ENCODE results near the gene NDUFV1. TPM values are rescaled to one million over a fixed set of nuclear protein-coding genes. Genes with fewer than 3 reads are reported as not detected.
"Not testable (repeated sequence)": the region's sequence is repeated elsewhere in the genome, so short reads cannot be mapped to it uniquely, and the experiment has no call there.

NDUFV1 gene
- total RNA-seq, 1 donor from 2014 or later: 193 TPM

GRCh38 chr11:67652965-67653845 lies 46.5 kb downstream of the NDUFV1 start:
- DNase-seq (ENCODE audit: low read depth, low spot score): no peak

- DNase-seq (ENCODE audit: low read depth, low spot score): no peak
Measured at GRCh38 chr11:67654225-67654624, 47.5 kb downstream of the NDUFV1 start.

DNA sequence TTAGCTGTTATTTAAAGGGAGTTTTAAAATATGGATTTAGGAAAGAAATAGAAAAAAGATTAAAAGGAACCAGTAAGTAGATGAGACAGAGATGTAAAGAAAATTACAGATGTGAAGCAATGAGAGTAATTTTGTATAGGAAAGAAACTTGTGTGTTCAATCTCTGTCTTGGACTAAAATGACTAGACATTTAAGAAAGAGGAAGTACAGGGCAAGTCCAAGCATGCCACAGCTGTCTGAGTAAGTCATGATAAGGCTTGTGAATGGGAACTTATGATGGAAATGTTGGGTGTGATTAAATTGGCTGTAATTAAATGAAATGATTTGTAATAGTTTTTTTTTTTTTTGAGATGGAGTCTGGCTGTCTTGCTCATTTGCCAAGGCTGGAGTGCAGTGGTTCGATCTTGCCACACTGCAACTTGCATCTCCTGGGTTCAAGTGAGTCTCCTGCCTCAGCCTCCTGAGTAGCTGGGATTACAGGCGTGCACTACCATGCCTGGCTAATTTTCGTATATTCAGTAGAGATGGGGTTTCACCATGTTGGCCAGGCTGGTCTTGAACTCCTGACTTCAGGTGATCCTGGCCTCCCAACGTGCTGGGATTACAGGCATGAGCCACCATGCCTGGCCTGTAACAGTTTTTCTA lies 49.7 kb downstream of the NDUFV1 start:
- no peak for DNase-seq (ENCODE audit: low read depth, low spot score)

- DNase-seq (ENCODE audit: low read depth, low spot score): no peak
Measured at GRCh38 chr11:67657300-67657699, 50.6 kb downstream of the NDUFV1 start.

DNA sequence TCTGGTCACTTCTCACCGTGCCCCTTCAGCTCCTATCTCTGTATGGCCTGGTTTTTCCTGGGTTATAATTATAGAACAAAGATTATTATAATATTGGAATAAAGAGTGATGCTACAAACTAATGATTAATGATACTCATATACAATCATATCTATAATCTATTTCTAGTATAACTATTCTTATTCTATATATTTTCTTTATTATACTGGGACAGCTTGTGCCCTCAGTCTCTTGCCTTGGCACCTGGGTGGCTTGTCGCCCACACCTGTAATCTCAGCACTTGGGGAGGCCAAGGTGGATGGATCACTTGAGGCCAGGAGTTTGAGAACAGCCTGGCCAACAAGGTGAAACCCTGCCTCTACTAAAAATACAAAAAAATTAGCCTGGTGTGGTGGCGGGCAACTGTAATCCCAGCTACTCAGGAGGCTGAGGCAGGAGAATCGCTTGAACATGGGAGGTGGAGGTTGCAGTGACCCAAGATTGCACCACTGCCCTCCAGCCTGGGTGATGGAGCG lies 53.0 kb downstream of the NDUFV1 start:
- DNase-seq (ENCODE audit: low read depth, low spot score): not testable (repeated sequence)

- DNase-seq (ENCODE audit: low read depth, low spot score): not testable (repeated sequence)
Measured at GRCh38 chr11:67660752-67661151, 54.0 kb downstream of the NDUFV1 start.

Other genes with a start within 250 kb of the NDUFV1 start
- 1.6 and 2.2 TPM in 2 replicates for gene CLCF1, start 233.3 kb upstream of the NDUFV1 start, total RNA-seq
- 5.0 and 5.3 TPM in 2 replicates for gene RAD9A, start 214.9 kb upstream of the NDUFV1 start, total RNA-seq
- 239 and 250 TPM in 2 replicates for gene PPP1CA, start 205.1 kb upstream of the NDUFV1 start, total RNA-seq
- not detected in 2 replicates for gene TBC1D10C, start 202.9 kb upstream of the NDUFV1 start, total RNA-seq
- gene CARNS1, start 191.3 kb upstream of the NDUFV1 start, total RNA-seq: 0.07 TPM in 1 of 2 replicates, not detected in the other
- 46.2 and 54.3 TPM in 2 replicates for gene RPS6KB2, start 178.4 kb upstream of the NDUFV1 start, total RNA-seq
- 0.14 and 0.40 TPM in 2 replicates for gene PTPRCAP, start 169.3 kb upstream of the NDUFV1 start, total RNA-seq
- gene CORO1B, start 163.5 kb upstream of the NDUFV1 start, total RNA-seq: 154 and 169 TPM in 2 replicates
- gene GPR152, start 154.2 kb upstream of the NDUFV1 start, total RNA-seq: not detected in 2 replicates
- 0.04 and 0.33 TPM in 2 replicates for gene CABP4, start 151.6 kb upstream of the NDUFV1 start, total RNA-seq
- 14.4 and 15.7 TPM in 2 replicates for gene TMEM134, start 137.7 kb upstream of the NDUFV1 start, total RNA-seq
- 77.2 and 91.2 TPM in 2 replicates for gene AIP, start 123.9 kb upstream of the NDUFV1 start, total RNA-seq
- 15.5 and 16.4 TPM in 2 replicates for gene PITPNM1, start 101.6 kb upstream of the NDUFV1 start, total RNA-seq
- gene CDK2AP2, start 98.8 kb upstream of the NDUFV1 start, total RNA-seq: 14.8 and 23.0 TPM in 2 replicates
- gene CABP2, start 83.5 kb upstream of the NDUFV1 start, total RNA-seq: not detected in 2 replicates
- 708 and 1,026 TPM in 2 replicates for gene GSTP1, start 23.1 kb upstream of the NDUFV1 start, total RNA-seq
- gene NUDT8, start 23.0 kb downstream of the NDUFV1 start, total RNA-seq: 8.1 and 16.3 TPM in 2 replicates
- not detected in 2 replicates for gene TBX10, start 32.8 kb downstream of the NDUFV1 start, total RNA-seq
- gene ACY3, start 43.8 kb downstream of the NDUFV1 start, total RNA-seq: not detected in 2 replicates
- gene ALDH3B2, start 67.7 kb downstream of the NDUFV1 start, total RNA-seq: not detected in 2 replicates

All from pulmonary artery endothelial cell (primary cell).